ENCODE results near the gene NIT1.

- TF ChIP-seq CTCF (conservative IDR thresholded peaks at IDR 0.05; ENCODE audit: low read length) (no peak), EZH2phosphoT487 (IDR thresholded peaks at IDR 0.05; ENCODE audit: borderline replicate concordance) (no peak)
These were observed 40.0 kb downstream of the NIT1 start for GRCh38 chr1:161157867-161158266.
